Measurements from ENCODE around the gene DRP2. TPM values are rescaled to one million over a fixed set of nuclear protein-coding genes. Genes with fewer than 3 reads are reported as not detected.

The DRP2 gene
- total and polyA plus RNA-seq, 2 experiments from 2014 or later = 0.11 to 0.40 TPM

- no peaks in the 10 kb centered on the region for H3K27me3 ChIP-seq
- H3K4me3 ChIP-seq = no peak overlapping the region
- no peaks in the 10 kb centered on the region for H3K36me3 ChIP-seq (replicated peaks; ENCODE audit: insufficient read depth, low read depth)
- H2AFZ ChIP-seq = no peak overlapping the region
- WGBS (ENCODE audit: low lambda C conversion rate, missing lambda C conversion rate) = 82% methylated on average over 4 of the region's 4 CpGs
- H3K4me1 ChIP-seq (ENCODE audit: insufficient read depth) = no peaks in the 10 kb centered on the region
- H3K27ac ChIP-seq = no peak overlapping the region
- no peak overlapping the region for H3K4me2 ChIP-seq
- DNase-seq (ENCODE audit: low spot score) = peak; percentile 8
- no peaks in the 10 kb centered on the region for H3K9me2 ChIP-seq (replicated peaks; ENCODE audit: insufficient read depth)
- H4K20me1 ChIP-seq (ENCODE audit: insufficient read depth, poor library complexity, severe bottlenecking) = no peaks in the 10 kb centered on the region
- H3K9me3 ChIP-seq (ENCODE audit: low read depth) = no peaks in the 10 kb centered on the region
- TF ChIP-seq EZH2 (IDR thresholded peaks at IDR 0.05; ENCODE audit: borderline replicate concordance) (no peak), CTCF (IDR thresholded peaks at IDR 0.05; ENCODE audit: poor library complexity) (peak; percentile 14), EZH2phosphoT487 (IDR thresholded peaks at IDR 0.05; ENCODE audit: low read depth, severe bottlenecking, unreplicated experiment) (no peak)
- H3K79me2 ChIP-seq = no peaks in the 10 kb centered on the region
Observed at GRCh38 chrX:101260435-101260834, 40.8 kb downstream of the DRP2 start.

- Histone ChIP-seq H3K9me3 (ENCODE audit: low read depth) (no peaks in the 10 kb centered on the region), H2AFZ (no peak overlapping the region), H3K36me3 (replicated peaks; ENCODE audit: insufficient read depth, low read depth) (no peaks in the 10 kb centered on the region), H3K9me2 (replicated peaks; ENCODE audit: insufficient read depth) (no peaks in the 10 kb centered on the region), H3K27ac (no peak overlapping the region), H3K4me3 (no peak overlapping the region), H3K27me3 (no peaks in the 10 kb centered on the region), H3K4me2 (no peak overlapping the region), H3K79me2 (no peaks in the 10 kb centered on the region), H4K20me1 (ENCODE audit: insufficient read depth, poor library complexity, severe bottlenecking) (no peaks in the 10 kb centered on the region), H3K4me1 (ENCODE audit: insufficient read depth) (no peaks in the 10 kb centered on the region)
- WGBS (ENCODE audit: low lambda C conversion rate, missing lambda C conversion rate) = 78% methylated on average over 4 of the region's 4 CpGs
- no peak for DNase-seq (ENCODE audit: low spot score)
- TF ChIP-seq CTCF (IDR thresholded peaks at IDR 0.05; ENCODE audit: poor library complexity) (no peak), EZH2phosphoT487 (IDR thresholded peaks at IDR 0.05; ENCODE audit: low read depth, severe bottlenecking, unreplicated experiment) (no peak), EZH2 (IDR thresholded peaks at IDR 0.05; ENCODE audit: borderline replicate concordance) (no peak)
Observed at GRCh38 chrX:101262590-101262989, 43.0 kb downstream of the DRP2 start.

- no peak overlapping the region for H2AFZ ChIP-seq
- DNase-seq (ENCODE audit: low spot score) = no peak
- H3K79me2 ChIP-seq = no peaks in the 10 kb centered on the region
- no peaks in the 10 kb centered on the region for H3K4me1 ChIP-seq (ENCODE audit: insufficient read depth)
- no peak overlapping the region for H3K4me3 ChIP-seq
- H3K27me3 ChIP-seq = no peaks in the 10 kb centered on the region
- no peaks in the 10 kb centered on the region for H3K9me2 ChIP-seq (replicated peaks; ENCODE audit: insufficient read depth)
- H3K4me2 ChIP-seq = no peak overlapping the region
- H3K9me3 ChIP-seq (ENCODE audit: low read depth) = no peaks in the 10 kb centered on the region
- 47% methylated on average over 2 of the region's 2 CpGs for WGBS (ENCODE audit: low lambda C conversion rate, missing lambda C conversion rate)
- no peak overlapping the region for H3K27ac ChIP-seq
- TF ChIP-seq CTCF (IDR thresholded peaks at IDR 0.05; ENCODE audit: poor library complexity) = no peak
- TF ChIP-seq EZH2phosphoT487 (IDR thresholded peaks at IDR 0.05; ENCODE audit: low read depth, severe bottlenecking, unreplicated experiment) = no peak
- TF ChIP-seq EZH2 (IDR thresholded peaks at IDR 0.05; ENCODE audit: borderline replicate concordance) = no peak
- no peaks in the 10 kb centered on the region for H4K20me1 ChIP-seq (ENCODE audit: insufficient read depth, poor library complexity, severe bottlenecking)
- no peaks in the 10 kb centered on the region for H3K36me3 ChIP-seq (replicated peaks; ENCODE audit: insufficient read depth, low read depth)
Observed at GRCh38 chrX:101263766-101264165, 44.2 kb downstream of the DRP2 start.
